Gastrocnemius medialis (tissue), 4 donors: ENCODE data around the gene SFI1.

Experiments
- CTCF ChIP-seq, 5 experiments: fragments of 450-650 bp in 3 of 5; fragments of 200-600 bp in 2 of 5; sonication (generic) in 2 of 5; IDR thresholded peaks in 4 of 5; conservative IDR thresholded peaks in 1 of 5; 1 replicate in 4 of 5; 2 replicates in 1 of 5; pipeline ENCODE4 v1.5.1; 2016 to 2019; ENCODE audit warnings: antibody characterized with exemption in 5 of 5, mild to moderate bottlenecking in 3 of 5, moderate library complexity in 3 of 5
- POLR2A ChIP-seq, 2 donors: fragments of 450-650 bp; IDR thresholded peaks; one replicate each; pipeline ENCODE4 v1.6.1; 2017; ENCODE audit warnings: antibody characterized with exemption in 2 of 2, mild to moderate bottlenecking in 2 of 2, moderate library complexity in 2 of 2

- TF ChIP-seq CTCF (IDR thresholded peaks at IDR 0.05 in 4 of 5, conservative IDR thresholded peaks at IDR 0.05 in 1 of 5) (no peak), POLR2A (IDR thresholded peaks at IDR 0.05) (no peak)
Observed at GRCh38 chr22:31475800-31476199, 20.5 kb upstream of the SFI1 start.
